GM18520 (cell line): Measurements from ENCODE around the gene RTL1.

ENCODE experiments used
- ATAC-seq: cut with Tn5 transposase; IDR thresholded peaks from one replicate; pipeline ENCODE4 v1.9.1; 2021; ENCODE audit not compliant: unreplicated experiment

The RTL1 gene

GRCh38 chr14:100903672-100904185, at the start of gene RTL1:
Gene RTL1 (minus strand): TSS chr14:100903722. CDS start chr14:100884788, 18,934 bp downstream.
- no peak for ATAC-seq

- no peak for ATAC-seq
These were observed 46.5 kb upstream of the RTL1 start for GRCh38 chr14:100950024-100950423.

- ATAC-seq, result no peak
These were observed 40.5 kb upstream of the RTL1 start for GRCh38 chr14:100944052-100944451.

- no peak for ATAC-seq
These were observed 26.7 kb upstream of the RTL1 start for GRCh38 chr14:100930270-100930669.

- ATAC-seq, result no peak
These were observed 12.0 kb upstream of the RTL1 start for GRCh38 chr14:100915560-100915959.

GRCh38 chr14:100914597-100915021, 11.1 kb upstream of the RTL1 start:
- no peak for ATAC-seq

GRCh38 chr14:100911665-100912316, 8.3 kb upstream of the RTL1 start:
- ATAC-seq, result no peak

- no peak for ATAC-seq
These were observed 7.6 kb upstream of the RTL1 start for GRCh38 chr14:100910888-100911664.

- no peak for ATAC-seq
These were observed 5.9 kb upstream of the RTL1 start for GRCh38 chr14:100909439-100909838.

GRCh38 chr14:100907240-100907639, 3.7 kb upstream of the RTL1 start:
- ATAC-seq, result no peak

- no peak for ATAC-seq
These were observed 2.9 kb upstream of the RTL1 start for GRCh38 chr14:100906420-100906819.

GRCh38 chr14:100905166-100905565, 1.6 kb upstream of the RTL1 start:
- ATAC-seq, result no peak

- ATAC-seq, result no peak
These were observed 975 bp upstream of the RTL1 start for GRCh38 chr14:100904307-100905087.

- no peak for ATAC-seq
These were observed 421 bp downstream of the RTL1 start for GRCh38 chr14:100903134-100903468.

- no peak for ATAC-seq
These were observed 1.0 kb downstream of the RTL1 start for GRCh38 chr14:100902295-100903133.

GRCh38 chr14:100901391-100902183, 1.9 kb downstream of the RTL1 start:
- no peak for ATAC-seq

- ATAC-seq, result no peak
These were observed 2.6 kb downstream of the RTL1 start for GRCh38 chr14:100900837-100901390.

GRCh38 chr14:100899884-100900771, 3.4 kb downstream of the RTL1 start:
- ATAC-seq, result no peak
